HCT116 (cell line): ENCODE measurements around the gene AP5M1. TPM values are rescaled to one million over a fixed set of nuclear protein-coding genes. Genes with fewer than 3 reads are reported as not detected.

Experiments used
- ATAC-seq: fragments of 200-7000 bp; cut with Tn5 transposase; 2 replicates; pipeline ENCODE4 v1.9.1; 2020; ENCODE audit warnings: mild to moderate bottlenecking, moderate library complexity
- BruUV-seq: library from RNA; stranded (reverse); fragments of 400-500 nt; replicated peaks from 2 replicates; lab custom pipeline; 2021; lab: Mats Ljungman, UMichigan
- CTCF ChIA-PET: fragments of 300-600 bp; sonication (Branson Sonifier 250); formaldehyde crosslinking; loops from one replicate; lab custom pipeline; 2021; ENCODE audit warnings: antibody characterized with exemption; lab: Charles Lee
- POLR2A ChIA-PET: fragments of 300-600, 350-600 bp; sonication (Branson Sonifier 250); formaldehyde crosslinking; loops from one replicate; lab custom pipeline; 2021; ENCODE audit warnings: antibody characterized with exemption; lab: Charles Lee
- RAD21 ChIA-PET, 2 experiments: fragments of 300-600 bp; sonication (Branson Sonifier 250); formaldehyde crosslinking; loops; one replicate each; lab custom pipeline; 2023; ENCODE audit warnings: low total read pairs in 2 of 2; ENCODE audit not compliant: uncharacterized antibody in 2 of 2, unreplicated experiment in 2 of 2, low non-redundant PET in 1 of 2; lab: Charles Lee
- DNase-seq: peaks from one replicate; pipeline ENCODE4 v3.0.0-alpha.2; 2010; ENCODE audit warnings: low read depth, low spot score
- H2AFZ ChIP-seq: fragments of 200-600 bp; shearing (Covaris generic), sonication (generic); 2 replicates; pipeline ENCODE4 v1.6.1; 2017; ENCODE audit warnings: low read depth, mixed run types, mixed read lengths, antibody characterized with exemption, low read length; ENCODE audit not compliant: poor library complexity, severe bottlenecking
- H3K27ac ChIP-seq: 2 replicates; pipeline ENCODE4 v1.5.1; 2012; ENCODE audit warnings: low read depth, low read length
- H3K27me3 ChIP-seq: fragments of 200-600 bp; sonication (generic); 2 replicates; pipeline ENCODE4 v1.6.1; 2016; ENCODE audit warnings: mixed run types, low read length, mixed read lengths; ENCODE audit not compliant: insufficient read depth
- H3K36me3 ChIP-seq, 2 experiments: fragments of 200-500 bp in 1 of 2; fragments of 200-600 bp in 1 of 2; sonication (Bioruptor generic) in 1 of 2; sonication (generic) in 1 of 2; 2 replicates each; pipeline versions ENCODE4 v1.5.1 to v1.6.1; 2014 to 2016; ENCODE audit warnings: low read length in 2 of 2, inconsistent platforms in 1 of 2, mixed read lengths in 1 of 2, mixed run types in 1 of 2; ENCODE audit not compliant: insufficient read depth in 2 of 2, control insufficient read depth in 1 of 2
- H3K4me1 ChIP-seq, 2 experiments: fragments of 200-600 bp in 1 of 2; sonication (generic) in 1 of 2; 2 replicates each; pipeline versions ENCODE4 v1.5.1 to v1.6.1; 2012 to 2017; ENCODE audit warnings: low read length in 2 of 2, inconsistent platforms in 1 of 2, mild to moderate bottlenecking in 1 of 2, mixed read lengths in 1 of 2, mixed run types in 1 of 2, moderate library complexity in 1 of 2; ENCODE audit not compliant: insufficient read depth in 2 of 2, control insufficient read depth in 1 of 2
- H3K4me2 ChIP-seq: fragments of 200-600 bp; sonication (generic); 2 replicates; pipeline ENCODE4 v1.6.1; 2017; ENCODE audit warnings: mixed run types, low read length, mixed read lengths
- H3K4me3 ChIP-seq, 2 experiments: fragments of 200-600 bp in 1 of 2; sonication (generic) in 1 of 2; replicated peaks in 1 of 2; 2 replicates each; pipeline ENCODE4 v1.5.1; 2011 to 2016; ENCODE audit warnings: low read length in 2 of 2, control low read depth in 1 of 2, low read depth in 1 of 2, mild to moderate bottlenecking in 1 of 2, mixed read lengths in 1 of 2, mixed run types in 1 of 2
- H3K79me2 ChIP-seq: fragments of 200-600 bp; sonication (generic); 2 replicates; pipeline ENCODE4 v1.6.1; 2017; ENCODE audit warnings: mild to moderate bottlenecking, mixed run types, low read length, moderate library complexity, mixed read lengths; ENCODE audit not compliant: insufficient read depth
- H3K9ac ChIP-seq: fragments of 200-600 bp; sonication (generic); 2 replicates; pipeline ENCODE4 v1.6.1; 2016; ENCODE audit warnings: low read length, mixed read lengths
- H3K9me2 ChIP-seq: fragments of 200-600 bp; sonication (generic), shearing (Covaris generic); 2 replicates; pipeline ENCODE4 v1.6.1; 2017; ENCODE audit warnings: mixed run types, mild to moderate bottlenecking, moderate library complexity; ENCODE audit not compliant: insufficient read depth
- H3K9me3 ChIP-seq, 2 experiments: fragments of 200-500 bp in 1 of 2; fragments of 200-600 bp in 1 of 2; sonication (Bioruptor generic) in 1 of 2; sonication (generic) in 1 of 2; 2 replicates each; pipeline ENCODE4 v1.6.1; 2014 to 2017; ENCODE audit warnings: low read length in 2 of 2, mixed read lengths in 2 of 2, inconsistent platforms in 1 of 2, low read depth in 1 of 2, mild to moderate bottlenecking in 1 of 2, mixed run types in 1 of 2, moderate library complexity in 1 of 2; ENCODE audit not compliant: control insufficient read depth in 1 of 2, insufficient read depth in 1 of 2
- H4K20me1 ChIP-seq: fragments of 200-600 bp; sonication (generic), shearing (Covaris generic); 2 replicates; pipeline ENCODE4 v1.6.1; 2017; ENCODE audit warnings: mixed run types, mild to moderate bottlenecking, moderate library complexity; ENCODE audit not compliant: insufficient read depth
- CEBPB ChIP-seq: IDR thresholded peaks from 2 replicates; pipeline ENCODE4 v1.6.1; 2012; ENCODE audit warnings: low read depth
- RAD21 ChIP-seq: IDR thresholded peaks from 2 replicates; pipeline ENCODE4 v1.6.1; 2012; ENCODE audit warnings: low read depth, mild to moderate bottlenecking
- TCF7L2 ChIP-seq: IDR thresholded peaks from 2 replicates; pipeline ENCODE4 v1.7.0; 2011; ENCODE audit warnings: borderline replicate concordance, inconsistent platforms; ENCODE audit not compliant: insufficient read depth, insufficient read length; ENCODE audit errors: extremely low read depth
- intact Hi-C: fragments of 100-400 bp; cut with micrococcal nuclease; formaldehyde crosslinking; loops from 2 replicates; pipeline ENCODE4 v1.10.0; 2022
- total RNA-seq: library from RNA; stranded (reverse); gene quantifications from one replicate; pipeline ENCODE4 v1.2.1, GENCODE V29; 2021; ENCODE audit not compliant: unreplicated experiment
- TF ChIP-seq, protein P1 (sequence below), 3 experiments: fragments of 200-600 bp in 1 of 3; sonication (generic) in 1 of 3; IDR thresholded peaks in 2 of 3; conservative IDR thresholded peaks in 1 of 3; 2 replicates each; pipeline ENCODE4 v1.5.1; 2012 to 2017; ENCODE audit warnings: low read depth in 2 of 3, low read length in 2 of 3, antibody characterized with exemption in 1 of 3, borderline replicate concordance in 1 of 3, control low read depth in 1 of 3, mild to moderate bottlenecking in 1 of 3, mixed read lengths in 1 of 3, mixed run types in 1 of 3, moderate library complexity in 1 of 3; ENCODE audit not compliant: insufficient read depth in 1 of 3
- TF ChIP-seq, protein P2 (sequence below): IDR thresholded peaks from 2 replicates; pipeline ENCODE4 v1.6.1; 2011; ENCODE audit warnings: mild to moderate bottlenecking, low read length, moderate library complexity; ENCODE audit not compliant: insufficient replicate concordance; ENCODE audit errors: extremely low read depth

Gene AP5M1
- total RNA-seq, 1 experiment from 2014 or later, result 25.3 TPM

DNA sequence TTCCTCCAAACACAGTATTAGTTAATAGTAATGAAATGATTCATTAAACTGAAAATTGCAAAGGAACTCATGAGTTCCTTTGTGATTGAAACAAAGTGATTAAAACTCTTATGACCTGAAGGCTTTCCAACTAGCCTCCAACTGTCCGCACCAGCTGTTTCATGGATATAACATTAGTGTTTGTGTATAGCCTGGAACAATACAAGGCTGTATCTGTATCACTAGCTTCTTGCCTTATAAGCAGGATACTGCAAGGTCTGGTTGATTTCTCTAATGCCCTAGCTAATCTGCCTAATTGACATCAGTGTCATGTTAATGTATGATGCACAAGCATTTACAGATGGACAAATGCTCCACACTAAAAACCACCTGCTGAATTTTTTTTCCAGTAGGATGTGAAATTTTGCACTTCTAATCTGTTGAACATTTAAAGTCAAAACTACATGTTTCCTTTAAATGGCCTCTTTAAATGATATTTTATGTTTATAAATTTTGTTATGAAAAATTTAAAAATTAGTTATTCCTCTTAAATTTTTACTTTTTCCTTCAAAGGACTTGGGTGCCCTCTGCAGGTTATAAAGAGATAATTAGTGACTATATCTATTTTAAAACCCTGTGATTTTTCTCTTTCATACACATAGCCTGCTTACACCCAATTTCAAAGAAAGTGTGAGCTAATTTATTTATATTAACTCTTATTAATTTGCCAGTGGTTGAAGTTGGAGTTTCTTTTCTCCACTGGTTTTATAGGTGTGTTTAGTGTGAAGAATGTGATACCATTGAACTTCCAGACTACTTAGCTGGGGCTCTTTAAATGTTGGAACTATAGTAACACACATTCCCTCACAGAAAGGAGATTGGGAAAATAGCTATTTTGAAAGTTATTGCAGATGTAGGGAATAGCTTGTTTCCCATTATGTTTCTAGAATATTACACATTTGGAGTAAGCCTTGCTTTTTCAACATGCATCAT lies 25.4 kb downstream of the AP5M1 start:
- BruUV-seq, result no TSS peak
- Histone ChIP-seq H3K79me2 (no peaks in the 10 kb centered on the region), H3K4me1 (no peaks in the 10 kb centered on the region), H4K20me1 (no peaks in the 10 kb centered on the region), H3K27me3 (no peaks in the 10 kb centered on the region), H3K4me2 (no peak overlapping the region), H2AFZ (no peak overlapping the region), H3K9me2 (no peaks in the 10 kb centered on the region), H3K4me3 (no peak overlapping the region), H3K9me3 (no peaks in the 10 kb centered on the region), H3K36me3 (0 out of 4 replicates have a peak, but pooled peaks cover 0 to 5% of the 10 kb centered on the region in 2 experiments), H3K9ac (no peak overlapping the region), H3K27ac (no peak overlapping the region)
- ChIA-PET RAD21 (no interaction called here), POLR2A (no interaction called here), CTCF (interaction anchor here (1.1 to 1.5 kb wide), 3 partner anchors 23 to 804 kb away, joined by 5 to 7 read pairs (median 6); no protein-coding TSS in a partner anchor)
- DNase-seq (no peak), ATAC-seq (no peak)
- TF ChIP-seq, protein P1, sequence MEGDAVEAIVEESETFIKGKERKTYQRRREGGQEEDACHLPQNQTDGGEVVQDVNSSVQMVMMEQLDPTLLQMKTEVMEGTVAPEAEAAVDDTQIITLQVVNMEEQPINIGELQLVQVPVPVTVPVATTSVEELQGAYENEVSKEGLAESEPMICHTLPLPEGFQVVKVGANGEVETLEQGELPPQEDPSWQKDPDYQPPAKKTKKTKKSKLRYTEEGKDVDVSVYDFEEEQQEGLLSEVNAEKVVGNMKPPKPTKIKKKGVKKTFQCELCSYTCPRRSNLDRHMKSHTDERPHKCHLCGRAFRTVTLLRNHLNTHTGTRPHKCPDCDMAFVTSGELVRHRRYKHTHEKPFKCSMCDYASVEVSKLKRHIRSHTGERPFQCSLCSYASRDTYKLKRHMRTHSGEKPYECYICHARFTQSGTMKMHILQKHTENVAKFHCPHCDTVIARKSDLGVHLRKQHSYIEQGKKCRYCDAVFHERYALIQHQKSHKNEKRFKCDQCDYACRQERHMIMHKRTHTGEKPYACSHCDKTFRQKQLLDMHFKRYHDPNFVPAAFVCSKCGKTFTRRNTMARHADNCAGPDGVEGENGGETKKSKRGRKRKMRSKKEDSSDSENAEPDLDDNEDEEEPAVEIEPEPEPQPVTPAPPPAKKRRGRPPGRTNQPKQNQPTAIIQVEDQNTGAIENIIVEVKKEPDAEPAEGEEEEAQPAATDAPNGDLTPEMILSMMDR (IDR thresholded peaks at IDR 0.05 in 2 of 3, conservative IDR thresholded peaks at IDR 0.05 in 1 of 3; ENCODE audit: borderline replicate concordance in 1 of 3, insufficient read depth in 1 of 3, low read depth in 2 of 3, low read length in 2 of 3), result peak in 2 of 3 experiments; percentile 18 to 30; a peak in 2 of 6 replicates
- TF ChIP-seq RAD21, result peak; percentile 50
- TF ChIP-seq TCF7L2, result no peak
- intact Hi-C loops, result loop anchor here (10.0 kb wide), 1 partner anchor 739 kb away; no protein-coding TSS in a partner anchor

DNA sequence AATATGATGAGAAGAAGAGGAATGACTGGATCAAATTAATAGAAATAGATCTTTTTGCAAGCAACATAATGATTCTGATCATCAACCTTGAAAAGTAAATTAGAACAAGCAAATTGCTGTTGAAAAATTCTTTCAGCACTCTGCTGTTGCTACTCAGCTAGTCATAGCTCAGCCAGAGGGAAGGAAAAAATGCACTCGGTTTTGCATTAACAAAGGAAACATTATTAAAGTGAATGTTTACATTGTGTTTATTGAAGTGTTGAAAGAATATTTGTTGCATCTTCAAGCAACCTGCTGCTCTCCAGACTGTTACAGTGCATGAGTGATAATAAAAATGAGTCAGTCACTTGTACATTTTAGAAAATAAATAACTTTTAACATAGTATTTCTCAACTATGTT lies 26.5 kb downstream of the AP5M1 start:
- BruUV-seq, result no TSS peak
- no peaks in the 10 kb centered on the region for H3K4me1 ChIP-seq
- no peak overlapping the region for H3K9ac ChIP-seq
- DNase-seq (no peak), ATAC-seq (no peak)
- no peaks in the 10 kb centered on the region for H4K20me1 ChIP-seq
- no peaks in the 10 kb centered on the region for H3K27me3 ChIP-seq
- CTCF ChIA-PET, result interaction anchor here (1.1 to 1.3 kb wide), 2 partner anchors 83 to 805 kb away, joined by 6 to 7 read pairs; no protein-coding TSS in a partner anchor
- no peak overlapping the region for H2AFZ ChIP-seq
- intact Hi-C loops, result loop anchor here (5.0 to 10.0 kb wide), 2 partner anchors 740 to 803 kb away; no protein-coding TSS in a partner anchor
- POLR2A ChIA-PET, result no interaction called here
- no peak overlapping the region for H3K27ac ChIP-seq
- no peaks in the 10 kb centered on the region for H3K9me2 ChIP-seq
- no peak overlapping the region for H3K4me3 ChIP-seq
- H3K36me3 ChIP-seq, result 0 out of 4 replicates have a peak, but pooled peaks cover 0 to 5% of the 10 kb centered on the region in 2 experiments
- RAD21 ChIA-PET, result no interaction called here
- TF ChIP-seq TCF7L2 (no peak), CEBPB (no peak)
- TF ChIP-seq, protein P2, sequence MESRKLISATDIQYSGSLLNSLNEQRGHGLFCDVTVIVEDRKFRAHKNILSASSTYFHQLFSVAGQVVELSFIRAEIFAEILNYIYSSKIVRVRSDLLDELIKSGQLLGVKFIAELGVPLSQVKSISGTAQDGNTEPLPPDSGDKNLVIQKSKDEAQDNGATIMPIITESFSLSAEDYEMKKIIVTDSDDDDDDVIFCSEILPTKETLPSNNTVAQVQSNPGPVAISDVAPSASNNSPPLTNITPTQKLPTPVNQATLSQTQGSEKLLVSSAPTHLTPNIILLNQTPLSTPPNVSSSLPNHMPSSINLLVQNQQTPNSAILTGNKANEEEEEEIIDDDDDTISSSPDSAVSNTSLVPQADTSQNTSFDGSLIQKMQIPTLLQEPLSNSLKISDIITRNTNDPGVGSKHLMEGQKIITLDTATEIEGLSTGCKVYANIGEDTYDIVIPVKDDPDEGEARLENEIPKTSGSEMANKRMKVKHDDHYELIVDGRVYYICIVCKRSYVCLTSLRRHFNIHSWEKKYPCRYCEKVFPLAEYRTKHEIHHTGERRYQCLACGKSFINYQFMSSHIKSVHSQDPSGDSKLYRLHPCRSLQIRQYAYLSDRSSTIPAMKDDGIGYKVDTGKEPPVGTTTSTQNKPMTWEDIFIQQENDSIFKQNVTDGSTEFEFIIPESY, result no peak
- no peak overlapping the region for H3K4me2 ChIP-seq
- H3K9me3 ChIP-seq, result no peaks in the 10 kb centered on the region
- no peaks in the 10 kb centered on the region for H3K79me2 ChIP-seq
